ENCODE data around the gene UBTD1.
A peak's percentile ranks its signal among the peaks of the same experiment; 100 is the strongest.

Gene UBTD1

GRCh38 chr10:97498076-97498840 lies 466 bp upstream of the UBTD1 start, which contains the start of gene MMS19:
TSS of gene MMS19 (minus strand) at chr10:97498422. CDS start at chr10:97498384, 38 bp downstream.
- no peaks in the 10 kb centered on the region for H3K27me3 ChIP-seq (ENCODE audit: low read length)
- peaks cover 48% of the 10 kb centered on the region for H3K79me2 ChIP-seq (ENCODE audit: insufficient read depth, low read length)
- peak within 1 kb of the TSS; percentile 63 for H3K4me3 ChIP-seq (ENCODE audit: insufficient read depth, low read length, poor library complexity, severe bottlenecking)
- H3K9me2 ChIP-seq (replicated peaks; ENCODE audit: insufficient read depth, low read length) = no peaks in the 10 kb centered on the region
- no peaks in the 10 kb centered on the region for H3K9me3 ChIP-seq (ENCODE audit: insufficient read depth, low read length)
- peak within 1 kb of the TSS; percentile 100 for H3K4me2 ChIP-seq (ENCODE audit: low read depth, low read length, poor library complexity, severe bottlenecking)
- TF ChIP-seq EZH2phosphoT487 (conservative IDR thresholded peaks at IDR 0.05; ENCODE audit: low read length) (no peak), CTCF (IDR thresholded peaks at IDR 0.05; ENCODE audit: insufficient read depth, low read length, poor library complexity, severe bottlenecking) (no peak)
- H3K36me3 ChIP-seq (ENCODE audit: low read length) = no peaks in the 10 kb centered on the region
- no peaks in the 10 kb centered on the region for H3F3A ChIP-seq (ENCODE audit: insufficient read depth)
- peak within 1 kb of the TSS; percentile 85 for H2AFZ ChIP-seq (ENCODE audit: low read depth, low read length, severe bottlenecking)
- H4K20me1 ChIP-seq (ENCODE audit: low read depth, low read length) = peaks cover 9% of the 10 kb centered on the region; the same call in 1 of the 2 replicates
- peak within 1 kb of the TSS; percentile 80 for H3K9ac ChIP-seq (ENCODE audit: low read length)
- H3K27ac ChIP-seq (ENCODE audit: low read depth, low read length) = peak within 1 kb of the TSS; percentile 67

- Histone ChIP-seq H3K79me2 (ENCODE audit: insufficient read depth, low read length) (peaks cover 33% of the 10 kb centered on the region), H3F3A (ENCODE audit: insufficient read depth) (no peaks in the 10 kb centered on the region), H3K9me2 (replicated peaks; ENCODE audit: insufficient read depth, low read length) (no peaks in the 10 kb centered on the region), H3K4me3 (ENCODE audit: insufficient read depth, low read length, poor library complexity, severe bottlenecking) (peak overlapping the region; percentile 63), H3K27ac (ENCODE audit: low read depth, low read length) (no peak overlapping the region), H2AFZ (ENCODE audit: low read depth, low read length, severe bottlenecking) (no peak overlapping the region), H3K9me3 (ENCODE audit: insufficient read depth, low read length) (no peaks in the 10 kb centered on the region), H3K36me3 (ENCODE audit: low read length) (no peaks in the 10 kb centered on the region), H4K20me1 (ENCODE audit: low read depth, low read length) (peaks cover 9% of the 10 kb centered on the region; the same call in 1 of the 2 replicates), H3K27me3 (ENCODE audit: low read length) (no peaks in the 10 kb centered on the region), H3K9ac (ENCODE audit: low read length) (peak overlapping the region; percentile 80), H3K4me2 (ENCODE audit: low read depth, low read length, poor library complexity, severe bottlenecking) (peak overlapping the region; percentile 100)
- TF ChIP-seq CTCF (IDR thresholded peaks at IDR 0.05; ENCODE audit: insufficient read depth, low read length, poor library complexity, severe bottlenecking) (no peak), EZH2phosphoT487 (conservative IDR thresholded peaks at IDR 0.05; ENCODE audit: low read length) (no peak)
Measured at GRCh38 chr10:97499561-97500296, 1.0 kb downstream of the UBTD1 start.

GRCh38 chr10:97500297-97500575 lies 1.5 kb downstream of the UBTD1 start:
- H3K4me2 ChIP-seq (ENCODE audit: low read depth, low read length, poor library complexity, severe bottlenecking) = no peak overlapping the region
- no peak overlapping the region for H2AFZ ChIP-seq (ENCODE audit: low read depth, low read length, severe bottlenecking)
- no peak overlapping the region for H3K27ac ChIP-seq (ENCODE audit: low read depth, low read length)
- TF ChIP-seq CTCF (IDR thresholded peaks at IDR 0.05; ENCODE audit: insufficient read depth, low read length, poor library complexity, severe bottlenecking) (no peak), EZH2phosphoT487 (conservative IDR thresholded peaks at IDR 0.05; ENCODE audit: low read length) (no peak)
- H3K9me3 ChIP-seq (ENCODE audit: insufficient read depth, low read length) = no peaks in the 10 kb centered on the region
- H3K9ac ChIP-seq (ENCODE audit: low read length) = no peak overlapping the region
- no peak overlapping the region for H3K4me3 ChIP-seq (ENCODE audit: insufficient read depth, low read length, poor library complexity, severe bottlenecking)
- peaks cover 28% of the 10 kb centered on the region for H3K79me2 ChIP-seq (ENCODE audit: insufficient read depth, low read length)
- H4K20me1 ChIP-seq (ENCODE audit: low read depth, low read length) = peaks cover 9% of the 10 kb centered on the region; the same call in 1 of the 2 replicates
- H3K27me3 ChIP-seq (ENCODE audit: low read length) = no peaks in the 10 kb centered on the region
- H3K36me3 ChIP-seq (ENCODE audit: low read length) = no peaks in the 10 kb centered on the region
- H3K9me2 ChIP-seq (replicated peaks; ENCODE audit: insufficient read depth, low read length) = no peaks in the 10 kb centered on the region
- no peaks in the 10 kb centered on the region for H3F3A ChIP-seq (ENCODE audit: insufficient read depth)

All from SU-DHL-6 (cell line).